Loucy (cell line): ENCODE data around the gene SCG2.

Source experiments
- EZH2phosphoT487 ChIP-seq: fragments of 200-600 bp; IDR thresholded peaks from 2 replicates; pipeline ENCODE4 v1.6.1; 2018; ENCODE audit warnings: antibody characterized with exemption, mild to moderate bottlenecking, moderate library complexity, borderline replicate concordance
- TF ChIP-seq, protein P1 (sequence below): fragments of 200-600 bp; sonication (generic); conservative IDR thresholded peaks from 2 replicates; pipeline ENCODE4 v1.5.1; 2014; ENCODE audit warnings: mild to moderate bottlenecking, antibody characterized with exemption, low read length

DNA sequence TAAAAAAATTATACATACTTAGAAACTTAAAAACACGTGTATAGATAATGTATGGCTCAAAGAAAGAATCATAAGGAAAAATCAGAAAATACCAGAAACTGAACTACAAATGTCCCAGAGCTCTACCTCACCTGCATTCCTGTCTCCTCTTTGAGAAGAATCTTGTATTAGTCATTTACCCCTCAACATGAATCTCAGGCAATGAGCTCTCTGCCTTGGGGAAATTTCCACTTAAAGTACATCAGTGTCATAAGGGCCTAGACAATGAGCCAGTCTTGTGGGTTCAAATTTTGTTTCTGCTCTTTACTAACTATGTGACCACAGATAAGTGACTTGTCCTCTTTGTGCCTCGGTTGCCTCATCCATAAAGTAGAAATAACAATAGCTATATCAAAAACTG is 40.1 kb downstream of the SCG2 start:
- TF ChIP-seq, protein P1, sequence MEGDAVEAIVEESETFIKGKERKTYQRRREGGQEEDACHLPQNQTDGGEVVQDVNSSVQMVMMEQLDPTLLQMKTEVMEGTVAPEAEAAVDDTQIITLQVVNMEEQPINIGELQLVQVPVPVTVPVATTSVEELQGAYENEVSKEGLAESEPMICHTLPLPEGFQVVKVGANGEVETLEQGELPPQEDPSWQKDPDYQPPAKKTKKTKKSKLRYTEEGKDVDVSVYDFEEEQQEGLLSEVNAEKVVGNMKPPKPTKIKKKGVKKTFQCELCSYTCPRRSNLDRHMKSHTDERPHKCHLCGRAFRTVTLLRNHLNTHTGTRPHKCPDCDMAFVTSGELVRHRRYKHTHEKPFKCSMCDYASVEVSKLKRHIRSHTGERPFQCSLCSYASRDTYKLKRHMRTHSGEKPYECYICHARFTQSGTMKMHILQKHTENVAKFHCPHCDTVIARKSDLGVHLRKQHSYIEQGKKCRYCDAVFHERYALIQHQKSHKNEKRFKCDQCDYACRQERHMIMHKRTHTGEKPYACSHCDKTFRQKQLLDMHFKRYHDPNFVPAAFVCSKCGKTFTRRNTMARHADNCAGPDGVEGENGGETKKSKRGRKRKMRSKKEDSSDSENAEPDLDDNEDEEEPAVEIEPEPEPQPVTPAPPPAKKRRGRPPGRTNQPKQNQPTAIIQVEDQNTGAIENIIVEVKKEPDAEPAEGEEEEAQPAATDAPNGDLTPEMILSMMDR: no peak
- no peak for TF ChIP-seq EZH2phosphoT487
